Epithelial cell of esophagus (primary cell): Measurements from ENCODE around the gene ADAMTSL3.

Experiments
- DNase-seq: peaks from one replicate; pipeline ENCODE4 v3.0.0; 2010; ENCODE audit warnings: low read depth
- H3K4me3 ChIP-seq: 2 replicates; pipeline ENCODE4 v1.5.1; 2011; ENCODE audit warnings: mild to moderate bottlenecking, low read length, control low read depth
- CTCF ChIP-seq: IDR thresholded peaks from 2 replicates; pipeline ENCODE4 v1.5.1; 2011; ENCODE audit warnings: low read depth, mild to moderate bottlenecking, low read length, control low read depth, inconsistent platforms; ENCODE audit not compliant: insufficient read depth; ENCODE audit errors: missing control alignments

Gene ADAMTSL3

GRCh38 chr15:83670672-83671229 is 16.8 kb downstream of the ADAMTSL3 start:
- no peak for DNase-seq
- H3K4me3 ChIP-seq: no peak overlapping the region
- TF ChIP-seq CTCF: no peak

- H3K4me3 ChIP-seq: no peak overlapping the region
- TF ChIP-seq CTCF: no peak
- DNase-seq: no peak
These were observed 17.7 kb downstream of the ADAMTSL3 start for GRCh38 chr15:83671603-83672002.

- no peak overlapping the region for H3K4me3 ChIP-seq
- no peak for DNase-seq
- no peak for TF ChIP-seq CTCF
These were observed 19.5 kb downstream of the ADAMTSL3 start for GRCh38 chr15:83673385-83673784.

- no peak for DNase-seq
- no peak overlapping the region for H3K4me3 ChIP-seq
- no peak for TF ChIP-seq CTCF
These were observed 28.7 kb downstream of the ADAMTSL3 start for GRCh38 chr15:83682476-83683088.

- H3K4me3 ChIP-seq: no peak overlapping the region
- no peak for DNase-seq
- TF ChIP-seq CTCF: no peak
These were observed 32.0 kb downstream of the ADAMTSL3 start for GRCh38 chr15:83685916-83686332.

- TF ChIP-seq CTCF: no peak
- H3K4me3 ChIP-seq: no peak overlapping the region
- DNase-seq: no peak
These were observed 34.3 kb downstream of the ADAMTSL3 start for GRCh38 chr15:83688201-83688600.

GRCh38 chr15:83690676-83691075 is 36.8 kb downstream of the ADAMTSL3 start:
- H3K4me3 ChIP-seq: no peak overlapping the region
- no peak for DNase-seq
- no peak for TF ChIP-seq CTCF
